Right lobe of liver (tissue), 6 donors: Measurements from ENCODE around the gene ERBB4. TPM values are rescaled to one million over a fixed set of nuclear protein-coding genes. Genes with fewer than 3 reads are reported as not detected.
A peak's percentile ranks its signal among the peaks of the same experiment; 100 is the strongest.

Source experiments
- ATAC-seq, 4 donors: fragments of 200-7000 bp; cut with Tn5 transposase; one replicate each; pipeline ENCODE4 v1.9.1; 2020; ENCODE audit warnings: mild to moderate bottlenecking in 4 of 4, moderate library complexity in 4 of 4
- DNase-seq, 3 donors: peaks; one replicate each; pipeline ENCODE4 v3.0.0-alpha.2; 2020
- H3K27ac ChIP-seq, 3 donors: fragments of 200-600 bp; one replicate each; pipeline ENCODE4 v1.8.0; 2022
- H3K27me3 ChIP-seq, 2 donors: fragments of 200-600 bp; one replicate each; pipeline ENCODE4 v1.8.0; 2022
- H3K36me3 ChIP-seq, 4 donors: fragments of 200-600 bp; sonication (generic) in 1 of 4; one replicate each; pipeline versions ENCODE4 v1.5.1 to v1.8.0; 2017 to 2022; ENCODE audit warnings: control low read depth in 1 of 4
- H3K4me1 ChIP-seq, 4 donors: fragments of 200-600 bp; sonication (generic) in 1 of 4; one replicate each; pipeline versions ENCODE4 v1.5.1 to v1.8.0; 2017 to 2022; ENCODE audit warnings: control low read depth in 1 of 4
- H3K4me3 ChIP-seq, 3 donors: fragments of 200-600 bp; one replicate each; pipeline ENCODE4 v1.8.0; 2022
- H3K9me3 ChIP-seq, 4 donors: fragments of 200-600 bp; sonication (generic) in 1 of 4; one replicate each; pipeline versions ENCODE4 v1.5.1 to v1.8.0; 2017 to 2022; ENCODE audit warnings: control low read depth in 1 of 4
- POLR2A ChIP-seq: fragments of 450-650 bp; IDR thresholded peaks from one replicate; pipeline ENCODE4 v1.6.1; 2017; ENCODE audit warnings: antibody characterized with exemption, mild to moderate bottlenecking
- WGBS: methylation state at CpG from one replicate; pipeline ENCODE4 v1.1.6; 2018; ENCODE audit warnings: low coverage, low lambda C conversion rate; ENCODE audit not compliant: insufficient coverage; ENCODE audit errors: missing lambda C conversion rate; 5-methylcytosine and 5-hydroxymethylcytosine counted together
- intact Hi-C, 2 donors: fragments of 100-400 bp; cut with DNase I; formaldehyde crosslinking; loops; one replicate each; pipeline versions ENCODE4 v1.11.2 to v1.14.1; 2022
- total RNA-seq, 6 experiments: library from RNA; depleted of rRNA in 2 of 6; stranded (reverse); fragments of >200 nt in 2 of 6; fragmentation: NEBNext Ultra II Directional in 3 of 6; extraction: Animal tissue kit (Norgen Biotek cat#: 25700) in 3 of 6; gene quantifications; one replicate each; pipeline versions ENCODE4 v1.1.0 to v1.2.4, GENCODE V29; 2016 to 2023
- TF ChIP-seq, protein P1 (sequence below), 4 donors: fragments of 200-600 bp in 3 of 4; fragments of 450-650 bp in 1 of 4; IDR thresholded peaks; one replicate each; pipeline versions ENCODE4 v1.5.1 to v1.8.0; 2016 to 2022; ENCODE audit warnings: antibody characterized with exemption in 4 of 4, mild to moderate bottlenecking in 2 of 4
- donor health status: DM: no; HTN: yes; CAD: no.
- donor health status: DM: no; HTN: no; CAD: no.
- donor health status: DM: no; HTN: no; CAD: no.
- donor health status: DM: no; HTN: yes; CAD: no.
- donor health status: DM: no; HTN: yes; CAD: no.

ERBB4 gene
- total RNA-seq, 6 experiments from 2014 or later, result 0.02 to 0.59 (median 0.08) TPM; not detected in 2

DNA sequence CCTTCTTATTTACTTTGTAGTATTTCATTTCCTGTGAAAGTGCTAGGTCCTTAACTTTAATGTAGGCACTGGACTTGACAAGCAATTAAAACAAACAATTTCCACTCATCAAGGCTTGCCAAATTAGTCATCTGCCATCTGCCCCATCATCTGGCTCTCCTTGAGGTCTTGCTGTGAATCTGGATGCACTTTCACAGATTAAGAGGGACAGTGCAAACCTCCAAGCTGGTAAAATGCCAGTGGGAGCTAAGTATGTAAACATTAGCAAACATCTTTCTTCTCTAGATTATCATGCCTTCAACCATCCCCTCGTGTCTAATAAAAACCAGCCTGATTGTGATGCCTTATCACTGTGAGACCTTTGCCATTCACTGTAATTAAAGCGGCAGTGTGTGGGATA lies 402.9 kb downstream of the ERBB4 start:
- intact Hi-C loops, result no loop called here
- ATAC-seq (no peak), DNase-seq (no peak)
- H3K27me3 ChIP-seq, result no peaks in the 10 kb centered on the region
- WGBS, result 29% methylated on average over 2 of the region's 2 CpGs
- TF ChIP-seq, protein P1, sequence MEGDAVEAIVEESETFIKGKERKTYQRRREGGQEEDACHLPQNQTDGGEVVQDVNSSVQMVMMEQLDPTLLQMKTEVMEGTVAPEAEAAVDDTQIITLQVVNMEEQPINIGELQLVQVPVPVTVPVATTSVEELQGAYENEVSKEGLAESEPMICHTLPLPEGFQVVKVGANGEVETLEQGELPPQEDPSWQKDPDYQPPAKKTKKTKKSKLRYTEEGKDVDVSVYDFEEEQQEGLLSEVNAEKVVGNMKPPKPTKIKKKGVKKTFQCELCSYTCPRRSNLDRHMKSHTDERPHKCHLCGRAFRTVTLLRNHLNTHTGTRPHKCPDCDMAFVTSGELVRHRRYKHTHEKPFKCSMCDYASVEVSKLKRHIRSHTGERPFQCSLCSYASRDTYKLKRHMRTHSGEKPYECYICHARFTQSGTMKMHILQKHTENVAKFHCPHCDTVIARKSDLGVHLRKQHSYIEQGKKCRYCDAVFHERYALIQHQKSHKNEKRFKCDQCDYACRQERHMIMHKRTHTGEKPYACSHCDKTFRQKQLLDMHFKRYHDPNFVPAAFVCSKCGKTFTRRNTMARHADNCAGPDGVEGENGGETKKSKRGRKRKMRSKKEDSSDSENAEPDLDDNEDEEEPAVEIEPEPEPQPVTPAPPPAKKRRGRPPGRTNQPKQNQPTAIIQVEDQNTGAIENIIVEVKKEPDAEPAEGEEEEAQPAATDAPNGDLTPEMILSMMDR (IDR thresholded peaks at IDR 0.05), result no peak
- no peak for TF ChIP-seq POLR2A
- H3K4me1 ChIP-seq, result no peaks in the 10 kb centered on the region
- no peaks in the 10 kb centered on the region for H3K9me3 ChIP-seq
- no peaks in the 10 kb centered on the region for H3K36me3 ChIP-seq
- H3K4me3 ChIP-seq, result no peak overlapping the region
- no peak overlapping the region for H3K27ac ChIP-seq

DNA sequence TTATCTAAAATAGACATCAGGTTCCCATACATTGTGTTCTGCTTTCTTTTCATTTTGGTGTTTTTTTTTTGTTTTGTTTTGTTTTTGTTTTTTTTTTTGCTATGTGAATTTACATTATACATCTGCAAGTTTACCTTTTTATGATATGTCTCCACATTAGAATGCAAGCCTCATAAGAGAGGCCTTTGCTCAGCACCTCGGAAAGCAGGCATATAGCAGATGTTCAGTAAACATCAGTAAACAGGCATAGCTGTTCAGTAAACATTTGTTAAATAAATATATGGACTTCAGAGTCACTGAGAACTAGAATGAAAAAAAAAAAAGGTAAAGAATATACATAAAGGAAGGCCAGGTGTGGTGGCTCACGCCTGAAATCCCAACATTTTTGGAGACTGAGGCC lies 405.3 kb downstream of the ERBB4 start:
- Histone ChIP-seq H3K27ac (no peak overlapping the region), H3K36me3 (no peaks in the 10 kb centered on the region), H3K4me3 (no peak overlapping the region), H3K4me1 (no peaks in the 10 kb centered on the region), H3K9me3 (no peaks in the 10 kb centered on the region), H3K27me3 (no peaks in the 10 kb centered on the region)
- WGBS, result 57% methylated on average over 2 of the region's 2 CpGs
- TF ChIP-seq, protein P1 (IDR thresholded peaks at IDR 0.05), result no peak
- TF ChIP-seq POLR2A, result no peak
- intact Hi-C loops, result no loop called here
- DNase-seq (no peak), ATAC-seq (no peak)

DNA sequence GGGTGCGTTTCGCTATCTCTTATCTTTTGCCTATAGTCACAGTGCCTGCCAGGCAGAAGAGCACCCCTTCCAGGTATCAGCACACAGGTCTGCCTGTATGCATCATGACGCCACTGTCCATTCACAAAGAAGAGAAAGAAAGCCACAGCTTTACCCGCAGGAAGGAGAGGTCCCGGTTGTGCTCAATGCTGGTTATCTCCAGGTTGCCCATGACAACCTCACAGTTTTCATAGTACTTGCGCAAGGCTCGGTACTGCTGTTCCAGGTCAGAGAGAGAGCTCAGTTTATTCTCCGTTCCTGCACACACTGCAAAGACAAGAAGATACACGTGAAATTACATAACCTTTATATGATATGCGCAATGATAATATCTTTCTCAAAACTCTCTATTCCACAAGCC lies 414.0 kb downstream of the ERBB4 start:
- Histone ChIP-seq H3K36me3 (no peaks in the 10 kb centered on the region), H3K27ac (no peak overlapping the region), H3K27me3 (no peaks in the 10 kb centered on the region), H3K9me3 (no peaks in the 10 kb centered on the region), H3K4me1 (no peaks in the 10 kb centered on the region), H3K4me3 (no peak overlapping the region)
- WGBS, result 19% methylated on average over 10 of the region's 10 CpGs
- ATAC-seq, result peak; percentile 50 to 84 (median 66)
- intact Hi-C loops, result no loop called here
- peak in 2 of 3 donors; percentile 19 to 42 for DNase-seq
- no peak for TF ChIP-seq POLR2A
- TF ChIP-seq, protein P1 (IDR thresholded peaks at IDR 0.05), result no peak

DNA sequence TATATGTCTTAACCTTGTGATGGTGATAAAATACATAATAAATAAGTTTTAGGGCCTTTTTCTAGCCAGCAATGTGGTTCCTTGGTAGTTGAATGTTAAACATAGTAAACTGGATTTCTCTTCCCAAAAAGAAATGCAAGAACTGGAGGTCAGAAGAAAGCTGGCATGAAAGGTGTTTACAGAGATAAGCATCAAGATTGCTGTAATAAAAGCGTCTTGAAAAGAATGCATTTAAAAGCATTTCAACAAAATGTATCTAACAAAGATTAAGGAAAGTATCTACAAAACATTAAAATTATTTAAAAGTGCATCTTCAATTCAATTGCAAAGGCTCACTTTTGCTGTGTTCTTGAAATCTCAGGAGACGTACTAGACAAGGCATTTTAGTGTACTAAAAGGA lies 419.0 kb downstream of the ERBB4 start:
- WGBS, result 29% methylated on average over 2 of the region's 2 CpGs

More for the DNA sequence above, 419.0 kb downstream of the ERBB4 start:
- DNase-seq (no peak), ATAC-seq (no peak)
- TF ChIP-seq, protein P1 (IDR thresholded peaks at IDR 0.05), result no peak
- no peak for TF ChIP-seq POLR2A
- Histone ChIP-seq H3K4me1 (no peaks in the 10 kb centered on the region), H3K4me3 (no peak overlapping the region), H3K9me3 (no peaks in the 10 kb centered on the region), H3K36me3 (no peaks in the 10 kb centered on the region), H3K27ac (no peak overlapping the region), H3K27me3 (no peaks in the 10 kb centered on the region)
- intact Hi-C loops, result no loop called here
